H9 (cell line): ENCODE measurements around the gene FCSK. TPM values are rescaled to one million over a fixed set of nuclear protein-coding genes. Genes with fewer than 3 reads are reported as not detected.

ENCODE experiments used
- DNase-seq: peaks from one replicate; pipeline ENCODE4 v3.0.0-alpha.2; 2017
- H2AFZ ChIP-seq: one replicate; pipeline ENCODE4 v1.6.1; 2013; ENCODE audit warnings: mild to moderate bottlenecking, low read length, control low read depth, moderate library complexity
- H2AK5ac ChIP-seq: 2 replicates; pipeline ENCODE4 v1.6.1; 2013; ENCODE audit warnings: low read length, control low read depth, mixed read lengths; ENCODE audit not compliant: insufficient read length
- H2BK120ac ChIP-seq: one replicate; pipeline ENCODE4 v1.6.1; 2013; ENCODE audit warnings: low read depth, mild to moderate bottlenecking, low read length, control low read depth, inconsistent platforms; ENCODE audit not compliant: poor library complexity, severe bottlenecking
- H2BK12ac ChIP-seq: 2 replicates; pipeline ENCODE4 v1.6.1; 2013; ENCODE audit warnings: low read length, control low read depth, mixed read lengths, low read depth; ENCODE audit not compliant: insufficient read length
- H2BK15ac ChIP-seq: 2 replicates; pipeline ENCODE4 v1.6.1; 2013; ENCODE audit warnings: low read depth, low read length, control low read depth
- H2BK20ac ChIP-seq: one replicate; pipeline ENCODE4 v1.6.1; 2013; ENCODE audit warnings: low read depth, mild to moderate bottlenecking, low read length, control low read depth, inconsistent platforms; ENCODE audit not compliant: poor library complexity, severe bottlenecking
- H2BK5ac ChIP-seq: 2 replicates; pipeline ENCODE4 v1.6.1; 2013; ENCODE audit warnings: low read length, control low read depth, mixed read lengths; ENCODE audit not compliant: insufficient read length
- H3K14ac ChIP-seq: 2 replicates; pipeline ENCODE4 v1.6.1; 2013; ENCODE audit warnings: low read length, control low read depth; ENCODE audit not compliant: insufficient read depth
- H3K18ac ChIP-seq: 2 replicates; pipeline ENCODE4 v1.6.1; 2013; ENCODE audit warnings: low read depth, mild to moderate bottlenecking, mixed read lengths, low read length, control low read depth; ENCODE audit not compliant: insufficient read length
- H3K23ac ChIP-seq: 2 replicates; pipeline ENCODE4 v1.6.1; 2013; ENCODE audit warnings: low read length, control low read depth, mixed read lengths, low read depth; ENCODE audit not compliant: insufficient read length
- H3K23me2 ChIP-seq: 2 replicates; pipeline ENCODE4 v1.6.1; 2013; ENCODE audit warnings: low read depth, mild to moderate bottlenecking, mixed read lengths, low read length, control low read depth; ENCODE audit not compliant: insufficient read length, poor library complexity, severe bottlenecking
- H3K27ac ChIP-seq: 2 replicates; pipeline ENCODE4 v1.5.1; 2013; ENCODE audit warnings: low read length, control low read depth, mixed read lengths, low read depth; ENCODE audit not compliant: insufficient read length
- H3K27me3 ChIP-seq: 2 replicates; pipeline ENCODE4 v1.6.1; 2013; ENCODE audit warnings: low read length, control low read depth, inconsistent platforms; ENCODE audit not compliant: insufficient read depth
- H3K4ac ChIP-seq: 2 replicates; pipeline ENCODE4 v1.6.1; 2013; ENCODE audit warnings: low read depth, mild to moderate bottlenecking, control low read depth, inconsistent platforms, low read length, moderate library complexity
- H3K4me1 ChIP-seq: 2 replicates; pipeline ENCODE4 v1.6.1; 2013; ENCODE audit warnings: low read length, control low read depth, inconsistent platforms; ENCODE audit not compliant: insufficient read depth
- H3K4me2 ChIP-seq: 2 replicates; pipeline ENCODE4 v1.6.1; 2013; ENCODE audit warnings: low read length, control low read depth, mixed read lengths; ENCODE audit not compliant: insufficient read length, insufficient read depth
- H3K56ac ChIP-seq: 2 replicates; pipeline ENCODE4 v1.6.1; 2013; ENCODE audit warnings: low read depth, mild to moderate bottlenecking, mixed read lengths, low read length, control low read depth; ENCODE audit not compliant: insufficient read length
- H3K79me1 ChIP-seq: 2 replicates; pipeline ENCODE4 v1.6.1; 2013; ENCODE audit warnings: low read depth, mild to moderate bottlenecking, moderate library complexity, low read length, control low read depth, inconsistent platforms; ENCODE audit not compliant: insufficient read depth, poor library complexity, severe bottlenecking
- H3K79me2 ChIP-seq: 2 replicates; pipeline ENCODE4 v1.6.1; 2013; ENCODE audit warnings: low read length, control low read depth, inconsistent platforms; ENCODE audit not compliant: insufficient read depth
- H3K9ac ChIP-seq: 2 replicates; pipeline ENCODE4 v1.6.1; 2013; ENCODE audit warnings: low read length, control low read depth, mixed read lengths; ENCODE audit not compliant: insufficient read length; ENCODE audit errors: extremely low read depth
- H3K9me3 ChIP-seq: one replicate; pipeline ENCODE4 v1.6.1; 2013; ENCODE audit warnings: low read depth, low read length, inconsistent platforms; ENCODE audit not compliant: control insufficient read depth
- H3T11ph ChIP-seq: one replicate; pipeline ENCODE4 v1.6.1; 2013; ENCODE audit warnings: mild to moderate bottlenecking, low read length, control low read depth, inconsistent platforms
- H4K20me1 ChIP-seq: one replicate; pipeline ENCODE4 v1.6.1; 2013; ENCODE audit not compliant: control insufficient read depth, insufficient read length, insufficient read depth
- H4K5ac ChIP-seq: 2 replicates; pipeline ENCODE4 v1.6.1; 2013; ENCODE audit warnings: low read depth, mild to moderate bottlenecking, mixed read lengths, low read length, control low read depth; ENCODE audit not compliant: insufficient read length
- H4K8ac ChIP-seq: replicated peaks from 2 replicates; pipeline ENCODE4 v1.6.1; 2013; ENCODE audit warnings: low read length, control low read depth, mixed read lengths, low read depth; ENCODE audit not compliant: insufficient read length
- H4K91ac ChIP-seq: 2 replicates; pipeline ENCODE4 v1.6.1; 2013; ENCODE audit warnings: low read depth, mild to moderate bottlenecking, moderate library complexity, mixed read lengths, low read length, control low read depth; ENCODE audit not compliant: insufficient read length
- H3K27ac Mint-ChIP-seq, 3 experiments: 2 replicates in 2 of 3; 3 replicates in 1 of 3; pipeline ENCODE4 v1.8.0; 2020 to 2021; ENCODE audit warnings: mixed read lengths in 3 of 3, mild to moderate bottlenecking in 1 of 3, moderate library complexity in 1 of 3
- H3K27me3 Mint-ChIP-seq: 2 replicates; pipeline ENCODE4 v1.8.0; 2021; ENCODE audit warnings: low read depth, mild to moderate bottlenecking, moderate library complexity, mixed read lengths
- H3K36me3 Mint-ChIP-seq, 3 experiments: 2 replicates in 2 of 3; 3 replicates in 1 of 3; pipeline ENCODE4 v1.8.0; 2020 to 2021; ENCODE audit warnings: low read depth in 3 of 3, mixed read lengths in 3 of 3; ENCODE audit not compliant: insufficient read depth in 1 of 3
- H3K4me1 Mint-ChIP-seq, 2 experiments: 2 replicates each; pipeline ENCODE4 v1.8.0; 2020; ENCODE audit warnings: mixed read lengths in 2 of 2
- H3K4me3 Mint-ChIP-seq, 2 experiments: 2 replicates in 1 of 2; 3 replicates in 1 of 2; pipeline ENCODE4 v1.8.0; 2020 to 2021; ENCODE audit warnings: mild to moderate bottlenecking in 2 of 2, mixed read lengths in 2 of 2, moderate library complexity in 1 of 2
- H3K9me3 Mint-ChIP-seq, 2 experiments: 2 replicates in 1 of 2; 3 replicates in 1 of 2; pipeline ENCODE4 v1.8.0; 2020; ENCODE audit warnings: mild to moderate bottlenecking in 2 of 2, mixed read lengths in 2 of 2, moderate library complexity in 1 of 2
- WGBS: extraction: QIAGEN DNeasy Blood & Tissue Kit; methylation state at CpG from one replicate; pipeline ENCODE4 v1.1.7; 2013; ENCODE audit warnings: missing lambda C conversion rate, low lambda C conversion rate, mixed read lengths; ENCODE audit not compliant: insufficient read length; ENCODE audit errors: extremely low coverage; 5-methylcytosine and 5-hydroxymethylcytosine counted together
- total RNA-seq: library from RNA; stranded (reverse); gene quantifications from 2 replicates; pipeline ENCODE4 v1.2.1, GENCODE V29; 2021
- TF ChIP-seq, protein P1 (sequence below): fragments of 200-600 bp; sonication (generic); conservative IDR thresholded peaks from 3 replicates; pipeline ENCODE4 v1.8.0; 2021; ENCODE audit warnings: antibody characterized with exemption, mild to moderate bottlenecking

The FCSK gene
- total RNA-seq, 1 experiment from 2014 or later, result 6.5 TPM

DNA sequence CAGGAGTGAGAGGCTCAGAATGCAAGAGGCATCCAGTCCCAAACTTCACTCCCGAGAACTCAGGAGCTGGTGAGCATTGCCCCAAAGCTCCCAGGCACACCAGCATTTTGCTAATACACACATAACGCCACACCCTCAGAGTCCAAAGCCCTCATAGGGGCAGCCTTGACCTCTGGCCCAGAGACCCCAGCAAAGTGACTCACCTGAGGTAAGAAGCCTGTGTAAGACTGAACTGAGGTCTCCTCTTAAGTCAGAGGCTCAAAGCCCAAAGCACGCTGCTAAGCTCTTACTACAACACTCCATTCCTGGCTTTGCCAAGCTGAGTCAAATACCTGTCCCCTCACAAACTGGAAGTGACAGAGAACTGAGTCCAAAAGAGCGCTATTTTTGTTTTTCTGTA is 31.9 kb upstream of the FCSK start:
- no peak overlapping the region for H2BK120ac ChIP-seq
- H3K36me3 Mint-ChIP-seq, result peaks cover 1 to 22% (median 10%) of the 10 kb centered on the region in 3 experiments; a peak in 4 of 7 replicates
- H2AK5ac ChIP-seq, result no peak overlapping the region
- no peak overlapping the region for H3K18ac ChIP-seq
- H2BK5ac ChIP-seq, result no peak overlapping the region
- H3K4me2 ChIP-seq, result no peak overlapping the region
- no peak overlapping the region for H4K5ac ChIP-seq
- no peak overlapping the region for H3K4me3 Mint-ChIP-seq
- H3K4me1 Mint-ChIP-seq, result peaks cover 51 to 53% of the 10 kb centered on the region in 2 experiments
- peak overlapping the region; percentile 54 to 90 (median 83); a peak in 4 of 7 replicates for H3K27ac Mint-ChIP-seq
- H3K27me3 ChIP-seq, result no peaks in the 10 kb centered on the region
- H3T11ph ChIP-seq, result no peak overlapping the region
- H3K4ac ChIP-seq, result no peak overlapping the region
- peaks cover 6% of the 10 kb centered on the region; the same call in 1 of the 2 replicates for H3K79me2 ChIP-seq
- H3K23me2 ChIP-seq, result no peaks in the 10 kb centered on the region
- H3K4me1 ChIP-seq, result peaks cover 17% of the 10 kb centered on the region
- no peak overlapping the region for H3K23ac ChIP-seq
- no peaks in the 10 kb centered on the region for H3K9me3 Mint-ChIP-seq
- H2BK15ac ChIP-seq, result no peak overlapping the region
- TF ChIP-seq, protein P1, sequence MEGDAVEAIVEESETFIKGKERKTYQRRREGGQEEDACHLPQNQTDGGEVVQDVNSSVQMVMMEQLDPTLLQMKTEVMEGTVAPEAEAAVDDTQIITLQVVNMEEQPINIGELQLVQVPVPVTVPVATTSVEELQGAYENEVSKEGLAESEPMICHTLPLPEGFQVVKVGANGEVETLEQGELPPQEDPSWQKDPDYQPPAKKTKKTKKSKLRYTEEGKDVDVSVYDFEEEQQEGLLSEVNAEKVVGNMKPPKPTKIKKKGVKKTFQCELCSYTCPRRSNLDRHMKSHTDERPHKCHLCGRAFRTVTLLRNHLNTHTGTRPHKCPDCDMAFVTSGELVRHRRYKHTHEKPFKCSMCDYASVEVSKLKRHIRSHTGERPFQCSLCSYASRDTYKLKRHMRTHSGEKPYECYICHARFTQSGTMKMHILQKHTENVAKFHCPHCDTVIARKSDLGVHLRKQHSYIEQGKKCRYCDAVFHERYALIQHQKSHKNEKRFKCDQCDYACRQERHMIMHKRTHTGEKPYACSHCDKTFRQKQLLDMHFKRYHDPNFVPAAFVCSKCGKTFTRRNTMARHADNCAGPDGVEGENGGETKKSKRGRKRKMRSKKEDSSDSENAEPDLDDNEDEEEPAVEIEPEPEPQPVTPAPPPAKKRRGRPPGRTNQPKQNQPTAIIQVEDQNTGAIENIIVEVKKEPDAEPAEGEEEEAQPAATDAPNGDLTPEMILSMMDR, result no peak
- H3K56ac ChIP-seq, result no peak overlapping the region
- H4K8ac ChIP-seq, result no peak overlapping the region
- no peak overlapping the region for H3K14ac ChIP-seq
- no peak overlapping the region for H2BK12ac ChIP-seq
- WGBS, result no CpG with 5 or more reads among the region's 4 CpGs
- H3K27me3 Mint-ChIP-seq, result no peaks in the 10 kb centered on the region
- H3K27ac ChIP-seq, result no peak overlapping the region
- no peak overlapping the region for H4K91ac ChIP-seq
- no peaks in the 10 kb centered on the region for H3K9me3 ChIP-seq
- no peaks in the 10 kb centered on the region for H4K20me1 ChIP-seq
- DNase-seq, result no peak
- no peak overlapping the region for H3K9ac ChIP-seq
- no peak overlapping the region for H2AFZ ChIP-seq
- no peak overlapping the region for H2BK20ac ChIP-seq
- H3K79me1 ChIP-seq, result peaks cover 2% of the 10 kb centered on the region
